Measurements from ENCODE around the gene FBLN1.

GRCh38 chr22:45598596-45599217 is 96.0 kb downstream of the FBLN1 start:
- TF ChIP-seq CTCF (conservative IDR thresholded peaks at IDR 0.05; ENCODE audit: low read length) (no peak), EZH2phosphoT487 (IDR thresholded peaks at IDR 0.05; ENCODE audit: borderline replicate concordance) (no peak)
